GM12874 (cell line): ENCODE data around the gene WDR45.

Experiments
- TF ChIP-seq, protein P1 (sequence below): IDR thresholded peaks from 2 replicates; pipeline ENCODE4 v1.5.1; 2011; ENCODE audit warnings: low read depth, mild to moderate bottlenecking, control low read depth, low read length, moderate library complexity; ENCODE audit not compliant: insufficient read depth

The WDR45 gene

DNA sequence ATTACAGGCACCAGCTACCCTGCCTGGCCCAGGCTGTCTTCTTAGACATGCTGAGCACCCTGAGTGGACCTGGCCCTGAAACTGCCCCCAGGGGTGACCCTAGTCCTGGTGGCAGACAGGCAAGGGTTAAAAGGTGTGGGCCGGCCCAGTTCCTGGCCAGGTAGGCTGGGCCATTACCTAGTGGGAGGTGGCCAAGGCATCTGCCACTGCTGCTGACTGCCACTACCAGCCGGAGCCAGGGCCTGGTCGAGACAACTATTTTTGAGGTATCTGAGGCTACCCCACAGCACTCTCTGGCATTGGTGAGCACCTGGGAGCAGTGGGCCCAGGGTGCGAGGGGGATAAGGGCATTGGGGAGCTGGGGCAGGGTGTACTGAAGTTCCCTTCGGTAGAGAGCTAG is 20.9 kb downstream of the WDR45 start, which contains the start of gene CCDC120:
Gene CCDC120, plus strand, starts transcription at position 206 of the 400 bp plus-strand sequence. CDS start 3,043 bp downstream, outside the sequence.
- TF ChIP-seq, protein P1, sequence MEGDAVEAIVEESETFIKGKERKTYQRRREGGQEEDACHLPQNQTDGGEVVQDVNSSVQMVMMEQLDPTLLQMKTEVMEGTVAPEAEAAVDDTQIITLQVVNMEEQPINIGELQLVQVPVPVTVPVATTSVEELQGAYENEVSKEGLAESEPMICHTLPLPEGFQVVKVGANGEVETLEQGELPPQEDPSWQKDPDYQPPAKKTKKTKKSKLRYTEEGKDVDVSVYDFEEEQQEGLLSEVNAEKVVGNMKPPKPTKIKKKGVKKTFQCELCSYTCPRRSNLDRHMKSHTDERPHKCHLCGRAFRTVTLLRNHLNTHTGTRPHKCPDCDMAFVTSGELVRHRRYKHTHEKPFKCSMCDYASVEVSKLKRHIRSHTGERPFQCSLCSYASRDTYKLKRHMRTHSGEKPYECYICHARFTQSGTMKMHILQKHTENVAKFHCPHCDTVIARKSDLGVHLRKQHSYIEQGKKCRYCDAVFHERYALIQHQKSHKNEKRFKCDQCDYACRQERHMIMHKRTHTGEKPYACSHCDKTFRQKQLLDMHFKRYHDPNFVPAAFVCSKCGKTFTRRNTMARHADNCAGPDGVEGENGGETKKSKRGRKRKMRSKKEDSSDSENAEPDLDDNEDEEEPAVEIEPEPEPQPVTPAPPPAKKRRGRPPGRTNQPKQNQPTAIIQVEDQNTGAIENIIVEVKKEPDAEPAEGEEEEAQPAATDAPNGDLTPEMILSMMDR = no peak

DNA sequence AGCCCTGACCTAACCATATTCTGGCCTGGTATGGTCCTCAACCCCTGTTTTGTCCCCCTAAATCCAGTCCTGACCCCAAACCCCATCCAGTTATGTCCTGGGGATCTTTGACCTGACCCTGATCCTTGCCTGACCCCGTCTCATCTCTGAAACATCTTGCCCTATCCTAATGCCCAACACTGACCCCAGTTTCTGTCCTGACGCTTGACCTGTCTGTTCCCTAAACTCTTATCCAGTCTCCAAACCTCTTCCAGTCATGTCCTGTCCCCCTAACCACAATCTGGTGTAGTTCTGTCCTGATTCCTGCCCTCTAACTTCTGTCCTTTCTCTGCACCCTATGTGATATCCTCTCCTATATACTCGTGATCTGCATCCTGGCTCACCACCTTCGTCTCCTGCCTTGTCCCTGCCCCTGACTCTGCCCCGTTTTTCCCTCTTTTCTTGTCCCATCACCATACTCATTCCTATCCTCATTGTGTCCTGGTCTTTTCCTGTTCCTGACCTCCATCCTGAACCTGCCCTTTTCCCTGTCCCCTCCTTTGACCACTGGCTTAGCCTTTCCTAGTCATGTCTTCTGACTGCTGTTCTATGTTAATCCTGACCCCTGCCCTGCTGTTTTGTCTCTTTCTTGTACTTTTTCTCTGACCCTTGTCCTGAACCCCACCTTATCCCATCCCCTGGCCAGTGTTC is 25.5 kb downstream of the WDR45 start:
- TF ChIP-seq, protein P1 = no peak

- TF ChIP-seq, protein P1 = no peak
Measured at GRCh38 chrX:49053223-49054072, 26.2 kb downstream of the WDR45 start.

GRCh38 chrX:49043987-49044281 is 35.8 kb downstream of the WDR45 start:
- TF ChIP-seq, protein P1 = no peak

DNA sequence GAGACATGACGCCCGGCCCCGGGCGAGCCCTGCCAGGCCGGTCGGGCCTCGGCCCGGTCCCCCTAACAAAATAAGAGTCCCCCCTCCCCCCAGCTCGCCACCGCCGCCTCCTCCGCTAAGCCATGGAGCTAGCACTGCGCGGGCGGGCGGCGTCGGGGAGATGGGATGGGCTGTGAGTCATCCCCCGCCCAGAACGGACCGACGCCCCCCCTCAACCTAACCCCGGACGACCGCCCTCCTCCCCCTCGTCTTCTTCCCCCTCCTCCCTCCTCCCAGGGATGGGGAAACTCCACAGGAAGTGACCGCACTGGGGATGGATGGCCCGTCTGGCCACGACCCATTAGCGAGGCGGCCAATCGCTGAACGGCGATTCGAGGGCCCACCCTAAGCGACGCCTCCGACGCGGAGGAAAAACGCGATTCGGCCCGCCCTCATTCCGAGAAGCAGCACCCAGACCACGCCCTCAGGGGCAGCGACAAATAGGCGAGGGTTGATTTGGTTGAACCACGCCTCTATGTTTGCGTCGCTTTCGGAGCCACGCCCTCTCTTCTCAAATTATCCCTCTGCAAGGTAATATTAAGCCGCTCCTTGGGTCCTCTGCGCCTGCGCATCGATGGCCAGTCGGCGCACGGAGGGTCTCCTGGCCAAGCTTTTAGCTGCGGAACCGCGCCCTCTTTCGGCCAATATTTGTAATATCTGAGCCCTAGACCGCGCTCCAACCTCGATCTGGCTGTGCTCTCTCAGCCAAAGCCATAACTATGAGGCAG is 36.3 kb downstream of the WDR45 start, which contains the start of gene TFE3:
Gene TFE3, minus strand, starts transcription at position 138 of the 767 bp plus-strand sequence. Its CDS starts 131 bp downstream, at position 7.
- TF ChIP-seq, protein P1 = peak; percentile 51

- TF ChIP-seq, protein P1 = no peak
Measured at GRCh38 chrX:49042581-49043219, 37.0 kb downstream of the WDR45 start.
